Amniotic epithelial cell (primary cell): ENCODE data around the gene CCDC40.

Source experiments
- DNase-seq: peaks from one replicate; pipeline ENCODE4 v3.0.0-alpha.2; 2010; ENCODE audit warnings: low read depth

The CCDC40 gene

DNA sequence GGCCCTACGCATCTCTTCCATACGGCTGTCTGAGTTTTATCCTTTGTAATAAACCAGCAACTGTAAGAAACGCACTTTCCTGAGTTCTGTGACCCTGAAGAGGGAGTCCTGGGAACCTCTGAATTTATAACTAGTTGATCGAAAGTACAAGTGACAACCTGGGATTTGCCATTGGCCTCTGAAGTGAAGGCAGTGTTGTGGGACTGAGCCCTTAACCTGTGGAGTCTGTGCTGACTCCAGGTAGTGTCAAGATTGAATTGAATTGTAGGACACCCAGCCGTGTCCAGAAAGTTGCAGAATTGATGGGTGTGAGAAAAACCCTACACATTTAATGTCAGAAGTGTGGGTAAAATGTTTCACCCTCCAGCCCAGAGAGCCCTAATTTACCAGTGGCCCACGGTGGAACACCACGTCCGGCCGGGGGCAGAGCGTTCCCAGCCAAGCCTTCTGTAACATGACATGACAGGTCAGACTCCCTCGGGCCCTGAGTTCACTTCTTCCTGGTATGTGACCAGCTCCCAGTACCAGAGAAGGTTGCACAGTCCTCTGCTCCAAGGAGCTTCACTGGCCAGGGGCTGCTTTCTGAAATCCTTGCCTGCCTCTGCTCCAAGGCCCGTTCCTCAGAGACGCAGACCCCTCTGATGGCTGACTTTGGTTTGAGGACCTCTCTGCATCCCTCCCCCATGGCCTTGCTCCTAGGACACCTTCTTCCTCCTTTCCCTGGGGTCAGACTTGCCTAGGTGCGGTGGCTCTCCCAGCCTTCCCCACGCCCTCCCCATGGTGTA, 66.4 kb downstream of the CCDC40 start:
- no peak for DNase-seq

DNA sequence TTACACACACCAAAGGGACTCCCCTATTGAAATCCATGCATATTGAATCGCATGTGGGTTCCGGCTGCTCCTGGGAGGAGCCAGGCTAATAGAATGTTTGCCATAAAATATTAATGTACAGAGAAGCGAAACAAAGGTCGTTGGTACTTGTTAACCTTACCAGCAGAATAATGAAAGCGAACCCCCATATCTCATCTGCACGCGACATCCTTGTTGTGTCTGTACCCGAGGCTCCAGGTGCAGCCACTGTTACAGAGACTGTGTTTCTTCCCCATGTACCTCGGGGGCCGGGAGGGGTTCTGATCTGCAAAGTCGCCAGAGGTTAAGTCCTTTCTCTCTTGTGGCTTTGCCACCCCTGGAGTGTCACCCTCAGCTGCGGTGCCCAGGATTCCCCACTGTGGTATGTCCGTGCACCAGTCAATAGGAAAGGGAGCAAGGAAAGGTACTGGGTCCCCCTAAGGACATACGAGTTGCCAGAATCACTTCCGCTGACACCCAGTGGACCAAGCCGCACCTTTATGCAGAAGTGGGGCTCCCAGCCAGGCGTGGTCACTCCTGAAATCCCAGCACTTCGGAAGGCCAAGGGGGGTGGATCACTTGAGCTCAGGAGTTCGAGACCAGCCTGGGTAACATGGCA, 67.1 kb downstream of the CCDC40 start:
- DNase-seq: no peak

DNA sequence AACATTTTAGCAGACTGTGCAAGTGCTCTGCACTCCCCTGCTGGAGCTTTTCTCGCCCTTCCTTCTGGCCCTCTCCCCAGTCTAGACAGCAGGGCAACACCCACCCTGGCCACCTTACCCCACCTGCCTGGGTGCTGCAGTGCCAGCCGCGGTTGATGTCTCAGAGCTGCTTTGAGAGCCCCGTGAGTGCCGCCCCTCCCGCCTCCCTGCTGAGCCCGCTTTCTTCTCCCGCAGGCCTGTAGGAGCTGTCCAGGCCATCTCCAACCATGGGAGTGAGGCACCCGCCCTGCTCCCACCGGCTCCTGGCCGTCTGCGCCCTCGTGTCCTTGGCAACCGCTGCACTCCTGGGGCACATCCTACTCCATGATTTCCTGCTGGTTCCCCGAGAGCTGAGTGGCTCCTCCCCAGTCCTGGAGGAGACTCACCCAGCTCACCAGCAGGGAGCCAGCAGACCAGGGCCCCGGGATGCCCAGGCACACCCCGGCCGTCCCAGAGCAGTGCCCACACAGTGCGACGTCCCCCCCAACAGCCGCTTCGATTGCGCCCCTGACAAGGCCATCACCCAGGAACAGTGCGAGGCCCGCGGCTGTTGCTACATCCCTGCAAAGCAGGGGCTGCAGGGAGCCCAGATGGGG, 68.0 kb downstream of the CCDC40 start:
- DNase-seq: peak; percentile 66

DNA sequence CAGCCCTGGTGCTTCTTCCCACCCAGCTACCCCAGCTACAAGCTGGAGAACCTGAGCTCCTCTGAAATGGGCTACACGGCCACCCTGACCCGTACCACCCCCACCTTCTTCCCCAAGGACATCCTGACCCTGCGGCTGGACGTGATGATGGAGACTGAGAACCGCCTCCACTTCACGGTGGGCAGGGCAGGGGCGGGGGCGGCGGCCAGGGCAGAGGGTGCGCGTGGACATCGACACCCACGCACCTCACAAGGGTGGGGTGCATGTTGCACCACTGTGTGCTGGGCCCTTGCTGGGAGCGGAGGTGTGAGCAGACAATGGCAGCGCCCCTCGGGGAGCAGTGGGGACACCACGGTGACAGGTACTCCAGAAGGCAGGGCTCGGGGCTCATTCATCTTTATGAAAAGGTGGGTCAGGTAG, 68.5 kb downstream of the CCDC40 start:
- no peak for DNase-seq

DNA sequence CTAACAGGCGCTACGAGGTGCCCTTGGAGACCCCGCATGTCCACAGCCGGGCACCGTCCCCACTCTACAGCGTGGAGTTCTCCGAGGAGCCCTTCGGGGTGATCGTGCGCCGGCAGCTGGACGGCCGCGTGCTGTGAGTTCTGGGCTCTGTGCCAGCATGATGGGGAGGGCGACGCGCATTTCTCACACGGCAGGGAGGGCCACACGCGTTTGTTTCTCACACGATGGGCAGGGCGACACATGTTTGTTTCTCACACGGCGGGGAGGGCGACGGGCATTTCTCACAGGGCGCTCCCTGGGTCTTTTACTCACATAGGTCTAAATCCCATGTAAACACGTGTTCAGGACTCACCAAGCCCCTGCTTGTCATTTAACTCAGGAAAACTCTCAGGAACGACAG, 69.3 kb downstream of the CCDC40 start:
- no peak for DNase-seq

DNA sequence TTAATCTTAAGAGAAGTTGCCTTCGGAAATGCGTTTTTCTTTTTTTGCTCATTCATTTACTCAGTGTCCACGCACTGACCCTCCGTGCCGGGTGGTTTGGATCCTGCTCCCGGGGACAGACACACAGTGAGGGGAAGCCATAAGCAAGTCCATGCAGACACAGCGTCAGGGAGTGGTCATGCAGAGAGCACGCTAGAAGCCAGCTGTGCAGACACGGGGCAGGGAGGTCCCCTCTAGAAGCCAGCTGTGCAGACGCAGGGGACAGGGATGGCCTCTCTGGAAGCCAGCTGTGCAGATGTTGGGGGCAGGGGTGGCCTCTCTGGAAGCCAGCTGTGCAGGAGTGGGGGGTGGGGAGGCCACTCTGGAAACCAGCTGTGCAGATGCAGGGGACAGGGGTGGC, 69.7 kb downstream of the CCDC40 start:
- DNase-seq: no peak

DNA sequence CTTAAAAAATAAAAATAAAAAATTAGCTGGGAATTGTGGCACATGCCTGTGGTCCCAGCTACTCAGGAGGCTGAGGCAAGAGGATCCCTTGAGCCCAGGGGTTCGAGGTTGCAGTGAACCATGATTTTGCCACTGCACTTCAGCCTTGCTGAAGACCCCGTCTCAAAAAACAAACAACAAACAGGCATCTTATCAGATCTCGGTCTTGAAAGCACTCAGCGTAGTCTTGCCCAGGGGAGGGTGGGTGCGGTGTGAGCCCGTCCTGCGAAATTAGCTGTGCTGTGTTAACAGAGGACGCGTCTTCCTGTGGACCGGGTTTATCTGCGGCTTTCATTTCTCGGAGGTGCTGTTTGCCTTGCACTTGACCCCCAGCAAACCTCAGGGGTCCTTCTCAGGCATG, 70.3 kb downstream of the CCDC40 start:
- no peak for DNase-seq

DNA sequence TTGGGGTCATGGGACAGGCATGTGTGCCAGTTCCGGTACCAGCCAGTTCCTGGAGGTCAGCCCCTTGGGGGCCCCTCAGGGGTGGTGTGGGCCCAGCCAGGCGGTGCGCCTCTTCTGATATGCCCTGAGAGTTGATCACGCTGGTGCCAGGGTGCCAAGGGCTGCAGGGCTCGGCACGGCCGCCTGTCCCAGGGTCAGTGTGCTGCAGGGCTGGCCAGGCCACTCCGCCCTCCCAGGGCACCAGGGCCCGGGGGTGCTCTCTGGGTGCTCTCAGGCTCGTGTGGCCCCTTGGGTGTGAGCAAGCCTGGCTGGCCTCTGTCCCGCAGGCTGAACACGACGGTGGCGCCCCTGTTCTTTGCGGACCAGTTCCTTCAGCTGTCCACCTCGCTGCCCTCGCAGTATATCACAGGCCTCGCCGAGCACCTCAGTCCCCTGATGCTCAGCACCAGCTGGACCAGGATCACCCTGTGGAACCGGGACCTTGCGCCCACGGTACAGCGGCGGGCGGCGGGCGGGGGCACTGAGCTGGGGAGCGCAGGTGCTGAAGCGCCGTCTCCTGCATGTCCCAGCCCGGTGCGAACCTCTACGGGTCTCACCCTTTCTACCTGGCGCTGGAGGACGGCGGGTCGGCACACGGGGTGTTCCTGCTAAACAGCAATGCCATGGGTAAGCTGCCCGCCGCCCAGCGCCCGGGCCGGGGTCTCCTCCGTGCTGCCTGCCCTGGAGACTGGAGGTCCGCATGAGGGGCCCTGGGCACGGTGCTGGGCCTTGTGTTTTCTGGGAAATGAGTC, 71.0 kb downstream of the CCDC40 start:
- no peak for DNase-seq

DNA sequence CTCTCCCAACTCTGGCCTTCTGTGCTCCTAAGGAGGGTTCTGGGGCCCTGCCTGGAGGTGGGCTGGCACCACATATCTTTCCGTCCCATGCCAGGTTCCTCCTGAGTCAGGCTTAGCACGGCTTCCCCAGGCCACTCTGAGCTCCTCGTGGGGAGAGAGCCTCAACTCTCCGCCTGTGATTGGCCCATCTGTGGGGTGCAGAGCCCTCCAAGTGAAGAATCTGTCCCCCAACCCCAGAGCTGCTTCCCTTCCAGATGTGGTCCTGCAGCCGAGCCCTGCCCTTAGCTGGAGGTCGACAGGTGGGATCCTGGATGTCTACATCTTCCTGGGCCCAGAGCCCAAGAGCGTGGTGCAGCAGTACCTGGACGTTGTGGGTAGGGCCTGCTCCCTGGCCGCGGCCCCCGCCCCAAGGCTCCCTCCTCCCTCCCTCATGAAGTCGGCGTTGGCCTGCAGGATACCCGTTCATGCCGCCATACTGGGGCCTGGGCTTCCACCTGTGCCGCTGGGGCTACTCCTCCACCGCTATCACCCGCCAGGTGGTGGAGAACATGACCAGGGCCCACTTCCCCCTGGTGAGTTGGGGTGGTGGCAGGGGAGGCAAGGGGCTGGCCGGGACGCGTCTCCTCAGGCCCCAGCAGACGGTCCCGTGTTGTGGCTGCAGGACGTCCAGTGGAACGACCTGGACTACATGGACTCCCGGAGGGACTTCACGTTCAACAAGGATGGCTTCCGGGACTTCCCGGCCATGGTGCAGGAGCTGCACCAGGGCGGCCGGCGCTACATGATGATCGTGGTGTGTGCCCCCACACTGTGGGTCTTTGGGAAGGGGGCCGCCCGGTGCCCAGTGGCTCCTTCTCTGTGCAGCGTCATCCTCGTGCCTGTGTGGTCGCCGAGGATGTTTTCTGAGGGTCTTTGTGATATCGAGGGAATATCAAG, 71.9 kb downstream of the CCDC40 start:
- no peak for DNase-seq

DNA sequence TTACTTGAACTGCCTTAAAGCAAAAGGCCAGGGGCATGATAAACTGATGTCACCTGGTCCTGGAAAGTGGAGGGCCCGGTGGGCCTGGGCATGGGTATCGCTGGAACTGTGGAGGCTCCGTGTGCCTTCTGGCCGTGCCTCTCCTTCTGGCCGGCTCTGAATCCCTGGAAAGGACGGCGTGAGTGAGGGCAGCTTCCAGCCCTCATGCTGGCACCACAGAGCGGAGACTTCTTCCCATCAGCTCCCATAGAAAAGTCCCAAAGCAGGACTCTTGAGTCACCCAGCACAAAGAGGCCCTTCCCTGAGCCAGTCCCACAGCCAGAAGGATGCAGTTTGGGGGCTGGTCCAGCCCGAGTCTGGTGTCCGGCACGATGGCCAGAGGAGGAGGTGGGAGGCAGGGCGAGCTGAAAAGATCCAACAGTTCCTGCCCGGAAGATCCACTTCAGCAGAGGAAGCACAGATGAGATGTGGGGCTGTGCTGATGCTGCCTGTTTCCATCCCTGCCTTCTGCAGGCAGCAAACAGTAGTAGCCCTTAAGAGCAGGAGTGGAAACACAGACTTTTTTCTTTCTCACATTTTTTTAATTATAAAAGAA, 72.7 kb downstream of the CCDC40 start:
- DNase-seq: no peak

DNA sequence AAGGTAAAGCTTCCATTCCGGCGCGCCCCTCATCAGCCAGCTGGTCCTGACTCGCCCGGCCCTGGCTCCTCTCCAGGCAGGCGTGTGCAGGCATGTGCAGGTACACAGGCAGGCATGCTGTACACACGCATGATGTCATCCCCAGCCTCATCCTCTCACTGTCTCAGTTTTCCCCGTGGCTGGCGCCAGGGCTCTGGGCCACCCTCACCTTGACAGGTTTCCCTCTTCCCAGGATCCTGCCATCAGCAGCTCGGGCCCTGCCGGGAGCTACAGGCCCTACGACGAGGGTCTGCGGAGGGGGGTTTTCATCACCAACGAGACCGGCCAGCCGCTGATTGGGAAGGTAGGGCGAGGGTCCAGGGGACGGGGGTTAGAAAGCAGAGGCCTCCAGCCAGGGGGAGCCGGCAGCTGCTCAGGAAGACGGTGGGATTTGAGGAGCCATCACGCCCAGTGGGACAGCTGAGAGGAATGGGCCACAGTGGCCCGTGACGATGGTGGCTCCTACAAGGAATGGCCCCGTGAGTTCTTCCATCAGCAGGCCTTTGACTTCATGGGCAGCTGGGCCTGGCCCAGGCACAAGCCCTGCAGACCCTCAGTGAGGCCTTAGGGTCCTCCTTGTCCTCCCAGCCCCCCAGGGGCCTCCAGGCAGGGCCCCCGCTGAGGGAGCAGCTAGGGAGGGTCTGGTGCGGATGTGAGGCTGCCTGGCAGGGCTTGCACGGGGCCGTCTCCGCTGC, 73.4 kb downstream of the CCDC40 start:
- DNase-seq: no peak

DNA sequence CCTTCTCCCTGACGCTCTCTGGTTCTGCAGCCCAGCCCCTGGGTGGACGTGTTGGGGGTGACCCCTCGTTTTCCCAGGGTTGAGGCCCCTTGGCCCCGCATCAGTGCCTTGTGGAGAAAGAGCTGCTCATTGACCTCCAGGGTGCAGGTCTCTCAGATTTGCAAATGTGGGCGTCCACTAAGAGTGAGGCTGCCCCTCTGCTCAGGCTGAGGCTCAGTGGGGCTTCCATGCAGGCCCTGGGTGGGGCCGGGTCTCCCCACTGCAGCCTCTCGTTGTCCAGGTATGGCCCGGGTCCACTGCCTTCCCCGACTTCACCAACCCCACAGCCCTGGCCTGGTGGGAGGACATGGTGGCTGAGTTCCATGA, 74.0 kb downstream of the CCDC40 start:
- no peak for DNase-seq

DNA sequence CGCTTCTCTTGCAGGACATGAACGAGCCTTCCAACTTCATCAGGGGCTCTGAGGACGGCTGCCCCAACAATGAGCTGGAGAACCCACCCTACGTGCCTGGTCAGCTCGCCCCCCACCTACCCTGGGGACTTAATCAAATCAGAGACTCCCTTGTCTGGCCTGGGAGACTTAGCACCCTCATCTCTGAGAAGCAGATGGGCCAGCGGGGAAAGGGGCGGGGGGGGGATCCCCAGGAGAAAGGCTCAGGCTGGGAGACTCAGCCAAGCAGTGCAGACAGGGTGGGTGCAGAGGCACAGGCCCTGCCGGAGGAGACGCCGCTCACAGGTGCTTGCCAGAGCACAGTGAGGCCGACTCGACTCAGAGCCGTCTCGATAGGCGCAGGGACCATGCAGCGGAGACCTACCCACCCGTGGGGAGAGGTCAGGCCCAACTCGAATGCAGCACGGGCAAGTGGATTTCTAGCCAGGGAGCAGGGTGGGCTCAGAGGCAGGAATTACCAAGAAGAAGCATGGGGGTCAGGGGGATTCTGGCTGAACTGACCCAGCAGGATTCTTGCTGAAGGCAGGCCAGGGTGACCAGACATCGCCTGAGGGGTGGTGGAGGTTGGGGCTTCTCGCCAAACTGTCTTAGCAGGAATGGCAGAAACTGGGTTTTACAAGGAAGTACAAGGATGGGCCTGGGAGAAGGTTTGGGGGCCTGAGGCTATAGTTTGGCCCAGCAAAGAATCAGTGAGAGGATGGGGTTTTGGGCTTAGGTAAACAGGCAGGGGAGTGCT, 74.7 kb downstream of the CCDC40 start:
- DNase-seq: no peak

DNA sequence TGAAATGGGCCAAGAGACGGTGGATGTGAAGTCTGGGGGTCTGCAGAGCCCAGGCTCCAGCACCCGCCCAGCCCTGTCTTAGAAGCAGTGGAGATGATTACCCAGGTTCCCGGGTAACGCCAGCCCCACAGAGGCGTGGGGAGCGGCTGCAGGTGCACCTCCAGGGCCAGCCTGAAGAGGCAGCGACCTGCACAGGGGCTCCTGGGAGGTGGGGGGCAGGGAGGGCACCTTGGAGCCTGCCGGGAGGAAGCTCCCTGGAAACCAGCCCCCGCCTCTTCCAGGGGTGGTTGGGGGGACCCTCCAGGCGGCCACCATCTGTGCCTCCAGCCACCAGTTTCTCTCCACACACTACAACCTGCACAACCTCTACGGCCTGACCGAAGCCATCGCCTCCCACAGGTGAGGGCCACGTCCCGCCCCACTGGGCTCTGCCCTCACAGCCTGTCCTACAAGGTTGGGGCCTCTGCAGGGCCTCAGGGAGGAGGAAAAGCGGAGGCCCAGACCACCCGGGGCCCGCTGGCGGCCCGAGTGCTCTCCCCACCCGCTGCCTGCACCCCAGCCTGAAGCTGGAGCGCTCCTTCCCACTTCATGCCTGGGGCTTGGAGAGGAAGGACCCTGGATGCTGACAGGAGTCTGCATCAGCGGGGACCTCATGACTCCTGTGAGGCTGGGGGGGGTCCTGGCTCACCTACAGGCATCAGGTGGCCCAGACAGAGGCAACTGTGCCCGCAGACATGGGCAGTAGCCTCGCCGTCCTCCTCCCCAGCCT, 75.4 kb downstream of the CCDC40 start:
- DNase-seq: no peak

DNA sequence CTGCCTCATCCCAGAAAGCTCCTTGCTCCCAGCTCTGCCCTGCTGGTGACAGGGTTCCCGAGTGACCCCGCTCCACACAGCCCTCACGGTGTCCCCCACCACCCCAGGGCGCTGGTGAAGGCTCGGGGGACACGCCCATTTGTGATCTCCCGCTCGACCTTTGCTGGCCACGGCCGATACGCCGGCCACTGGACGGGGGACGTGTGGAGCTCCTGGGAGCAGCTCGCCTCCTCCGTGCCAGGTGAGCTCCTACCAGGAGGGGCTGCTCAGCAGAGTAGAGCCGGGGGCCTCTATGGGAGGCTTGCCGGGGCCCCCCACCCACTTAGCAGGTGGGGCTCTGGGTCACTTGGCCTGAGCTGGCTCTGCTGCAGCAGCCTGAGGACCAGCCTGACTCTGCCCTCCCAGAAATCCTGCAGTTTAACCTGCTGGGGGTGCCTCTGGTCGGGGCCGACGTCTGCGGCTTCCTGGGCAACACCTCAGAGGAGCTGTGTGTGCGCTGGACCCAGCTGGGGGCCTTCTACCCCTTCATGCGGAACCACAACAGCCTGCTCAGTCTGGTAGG, 76.1 kb downstream of the CCDC40 start:
- DNase-seq: no peak

DNA sequence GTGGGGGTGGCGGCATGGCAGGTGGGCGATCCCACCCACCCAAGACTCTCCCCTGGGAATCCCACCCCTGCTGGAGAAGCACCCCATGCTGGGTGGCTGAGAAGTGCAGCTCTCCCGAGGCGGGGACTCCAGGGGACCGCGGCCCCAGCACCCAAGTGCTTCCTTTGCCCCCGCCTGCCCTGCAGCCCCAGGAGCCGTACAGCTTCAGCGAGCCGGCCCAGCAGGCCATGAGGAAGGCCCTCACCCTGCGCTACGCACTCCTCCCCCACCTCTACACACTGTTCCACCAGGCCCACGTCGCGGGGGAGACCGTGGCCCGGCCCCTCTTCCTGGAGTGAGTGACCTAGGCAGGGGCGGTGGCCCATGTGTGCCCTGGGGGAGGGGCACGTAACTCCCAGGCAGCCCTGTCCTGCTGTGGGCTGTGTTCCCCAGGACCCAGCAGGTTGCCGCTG, 76.6 kb downstream of the CCDC40 start:
- DNase-seq: no peak

DNA sequence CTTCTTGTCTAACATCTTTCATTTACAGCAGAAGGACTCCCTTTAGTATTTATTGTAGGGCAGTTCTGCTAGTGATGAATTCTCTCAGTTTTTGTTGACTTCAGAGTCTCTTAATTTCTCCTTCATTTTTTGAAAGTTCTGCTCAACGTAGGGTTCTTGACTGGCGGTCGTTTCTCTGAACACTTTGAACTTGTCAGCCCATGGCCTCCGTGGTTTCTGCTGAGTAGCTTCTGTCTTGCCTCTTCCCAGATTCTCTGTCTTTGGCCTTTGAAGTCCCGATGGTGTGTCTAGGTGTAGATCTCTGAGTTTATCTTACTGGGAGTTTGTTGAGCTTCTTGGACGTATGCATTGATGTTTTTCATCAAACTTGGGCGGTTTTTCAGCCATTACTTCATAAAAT, 78.3 kb downstream of the CCDC40 start:
- no peak for DNase-seq

DNA sequence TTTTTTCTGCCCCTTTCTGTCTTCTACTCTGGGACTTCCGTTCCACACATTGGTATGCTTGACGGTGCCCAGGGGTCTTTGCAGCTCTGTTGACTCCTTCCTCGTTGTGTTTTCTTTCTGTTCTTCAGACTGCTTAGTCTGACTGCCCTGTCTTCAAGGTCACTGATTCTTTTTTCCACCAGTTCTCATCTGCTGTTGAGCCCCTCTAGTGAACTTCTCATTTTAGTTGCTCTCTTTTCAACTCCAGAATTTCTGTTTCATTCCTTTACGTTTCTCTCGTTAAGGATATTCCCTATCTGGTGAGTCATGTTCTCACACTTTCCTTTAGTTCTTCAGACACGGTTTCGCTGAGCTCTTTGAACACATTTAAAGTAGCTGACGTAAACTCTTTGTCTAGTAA, 78.7 kb downstream of the CCDC40 start:
- DNase-seq: no peak
